HG03354 (cell line): Measurements from ENCODE around the gene AREL1.

Source experiments
- ATAC-seq: cut with Tn5 transposase; IDR thresholded peaks from one replicate; pipeline ENCODE4 v1.9.1; 2021; ENCODE audit warnings: mild to moderate bottlenecking; ENCODE audit not compliant: unreplicated experiment, poor library complexity, severe bottlenecking

AREL1 gene

DNA sequence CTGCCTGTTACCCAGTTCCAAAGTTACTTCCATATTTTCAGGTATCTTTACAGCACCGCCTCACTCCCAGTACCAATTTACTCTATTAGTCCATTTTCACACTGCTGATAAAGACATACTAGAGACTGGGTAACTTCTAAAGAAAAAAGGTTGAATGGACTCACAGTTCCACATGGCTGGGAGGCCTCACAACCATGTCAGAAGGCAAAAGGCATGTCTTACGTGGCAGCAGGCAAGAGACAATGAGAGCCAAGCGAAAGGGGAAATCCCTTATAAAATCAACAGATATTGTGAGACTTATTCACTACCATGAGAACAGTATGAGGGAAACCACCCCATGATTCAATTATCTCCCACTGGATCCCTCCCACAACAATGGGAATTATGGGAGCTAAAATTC lies 9.8 kb downstream of the AREL1 start:
- no peak for ATAC-seq

- ATAC-seq: no peak
These were observed 10.6 kb downstream of the AREL1 start for GRCh38 chr14:74702293-74702692.

GRCh38 chr14:74698465-74698864 lies 14.4 kb downstream of the AREL1 start:
- ATAC-seq: no peak

GRCh38 chr14:74697976-74698375 lies 14.9 kb downstream of the AREL1 start:
- no peak for ATAC-seq

DNA sequence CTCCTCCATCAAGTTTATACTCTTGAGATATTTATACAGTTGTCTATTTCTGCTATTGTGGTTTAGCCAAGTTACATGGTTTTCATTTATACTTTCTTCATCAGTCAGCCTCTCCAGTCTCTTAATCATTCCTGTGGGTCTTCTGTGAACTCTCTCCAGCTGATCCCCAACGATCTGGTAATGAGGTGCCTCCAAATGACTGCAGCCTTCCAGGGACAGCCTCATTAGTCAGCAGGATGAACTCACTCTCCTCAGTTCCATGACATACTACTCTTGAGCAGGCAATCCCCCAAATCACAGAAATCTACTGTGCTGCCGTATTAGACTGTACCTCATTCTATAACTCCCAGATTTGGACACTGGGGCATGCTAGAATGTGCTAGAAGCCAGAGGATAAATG lies 15.3 kb downstream of the AREL1 start:
- ATAC-seq: no peak

DNA sequence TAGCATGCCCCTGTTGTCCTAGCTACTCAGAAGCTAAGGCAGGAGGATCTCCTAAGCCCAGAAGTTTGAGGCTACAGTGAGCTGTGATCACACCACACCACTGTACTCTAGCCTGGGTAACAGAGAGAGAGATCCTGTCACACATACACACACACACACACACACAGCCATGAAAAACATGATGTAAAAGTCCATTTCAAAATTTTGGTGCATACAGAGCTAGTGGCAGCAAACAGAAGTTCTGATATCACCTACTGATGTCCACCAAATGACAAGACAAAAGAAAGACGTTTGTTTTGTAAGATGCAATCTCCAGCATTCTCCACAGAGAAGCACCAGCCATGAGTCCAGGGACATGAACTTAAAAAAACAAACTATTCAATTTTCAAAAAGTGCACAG lies 15.9 kb downstream of the AREL1 start:
- no peak for ATAC-seq

- ATAC-seq: no peak
These were observed 17.5 kb downstream of the AREL1 start for GRCh38 chr14:74695406-74695805.

DNA sequence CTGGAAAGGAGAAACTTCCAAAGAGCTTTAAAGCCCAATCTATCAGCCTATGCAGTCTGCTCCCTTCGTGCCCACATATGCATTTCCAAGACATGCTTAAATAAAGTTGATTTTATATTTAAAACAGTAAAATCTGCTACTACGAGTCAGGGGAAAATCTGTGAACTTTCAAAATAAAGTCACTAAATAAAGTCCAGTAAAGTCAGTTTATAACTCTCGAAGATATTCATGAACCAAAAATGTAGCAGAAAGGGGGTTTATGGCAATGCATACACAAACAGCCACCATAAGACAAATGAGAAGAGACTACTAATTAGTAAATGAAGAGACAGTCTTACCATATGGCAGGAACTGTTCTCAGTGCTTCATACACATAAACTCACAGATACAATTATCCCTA lies 19.7 kb downstream of the AREL1 start:
- no peak for ATAC-seq

DNA sequence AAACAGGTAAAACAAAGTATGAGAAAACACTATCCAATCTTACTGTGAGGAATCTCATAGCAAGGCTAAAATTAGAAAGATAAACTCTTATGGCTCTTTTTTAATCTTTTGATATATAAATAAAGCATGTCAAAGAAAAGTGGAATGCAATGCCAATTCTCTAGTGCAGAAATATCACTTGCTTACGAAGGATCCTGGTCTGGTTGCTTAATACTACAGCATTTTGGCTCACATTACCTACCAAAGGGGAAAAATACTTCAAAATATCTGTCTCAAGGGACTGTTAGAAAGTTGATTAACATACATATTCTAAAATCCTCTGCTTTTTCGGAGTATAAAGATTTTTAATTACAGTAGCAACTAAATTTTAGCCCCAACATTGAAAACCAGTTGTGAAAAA lies 21.4 kb downstream of the AREL1 start:
- ATAC-seq: no peak

GRCh38 chr14:74685921-74686678 lies 26.8 kb downstream of the AREL1 start:
- no peak for ATAC-seq

- no peak for ATAC-seq
These were observed 27.8 kb downstream of the AREL1 start for GRCh38 chr14:74685056-74685455.

GRCh38 chr14:74684434-74684833 lies 28.4 kb downstream of the AREL1 start:
- ATAC-seq: peak; percentile 68

GRCh38 chr14:74683406-74683805 lies 29.5 kb downstream of the AREL1 start:
- ATAC-seq: no peak

DNA sequence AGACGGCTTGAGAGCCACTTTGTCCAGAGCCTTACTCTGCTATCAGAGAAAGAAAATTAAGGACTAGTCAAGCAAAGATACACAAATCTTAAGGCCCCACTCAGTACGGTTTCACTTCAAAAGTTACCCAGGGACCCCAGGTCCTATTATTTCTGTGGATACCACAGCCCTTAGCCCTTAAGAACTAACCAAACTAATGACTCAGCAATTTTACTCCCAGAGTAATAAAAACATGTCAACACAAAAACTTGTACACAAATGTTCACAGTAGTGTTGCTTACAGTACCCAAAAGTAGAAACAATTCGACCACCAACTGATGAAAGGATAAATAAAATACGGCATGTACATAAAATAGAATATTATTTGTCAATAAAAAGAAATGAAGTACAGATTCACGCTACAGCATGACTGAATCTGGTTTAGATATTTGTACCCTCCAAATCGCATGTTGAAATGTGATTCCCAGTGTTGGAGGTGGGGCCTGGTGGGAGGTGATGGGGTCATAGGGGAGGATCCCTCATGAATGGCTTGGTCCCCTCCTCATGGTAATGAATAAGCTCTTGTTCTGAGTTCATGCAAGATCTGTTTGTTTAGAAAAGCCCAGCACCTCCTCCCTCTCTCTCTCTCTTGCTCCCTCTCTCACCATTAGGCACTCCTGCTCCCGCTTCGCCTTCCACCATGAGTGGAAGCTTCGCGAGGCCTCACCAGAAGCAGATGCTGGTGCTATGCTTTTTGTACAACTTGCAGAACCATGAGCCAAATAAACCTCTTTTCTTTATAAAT lies 30.5 kb downstream of the AREL1 start:
- ATAC-seq: no peak

GRCh38 chr14:74675219-74675618 lies 37.7 kb downstream of the AREL1 start:
- no peak for ATAC-seq

- no peak for ATAC-seq
These were observed 39.1 kb downstream of the AREL1 start for GRCh38 chr14:74673768-74674167.

DNA sequence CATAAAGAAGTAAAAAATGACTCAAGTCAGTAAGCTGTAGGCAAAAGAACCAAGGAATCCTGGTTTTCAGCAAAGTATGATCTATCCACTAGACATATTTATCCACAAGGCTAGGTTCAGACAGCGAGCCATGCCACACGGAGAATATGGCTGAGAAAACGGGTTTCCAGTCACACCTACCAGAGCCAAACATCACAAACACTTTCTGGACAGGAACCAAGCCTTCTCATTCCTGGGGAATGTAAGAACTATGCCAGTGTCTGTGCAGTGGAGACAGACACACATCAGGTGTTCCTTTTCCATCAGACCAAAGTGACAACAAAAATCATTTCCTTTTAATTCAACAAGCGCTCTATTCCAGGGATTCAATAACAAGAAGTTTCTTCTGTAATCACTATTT lies 41.1 kb downstream of the AREL1 start:
- ATAC-seq: no peak

GRCh38 chr14:74670726-74671411 lies 42.0 kb downstream of the AREL1 start:
- ATAC-seq: no peak

DNA sequence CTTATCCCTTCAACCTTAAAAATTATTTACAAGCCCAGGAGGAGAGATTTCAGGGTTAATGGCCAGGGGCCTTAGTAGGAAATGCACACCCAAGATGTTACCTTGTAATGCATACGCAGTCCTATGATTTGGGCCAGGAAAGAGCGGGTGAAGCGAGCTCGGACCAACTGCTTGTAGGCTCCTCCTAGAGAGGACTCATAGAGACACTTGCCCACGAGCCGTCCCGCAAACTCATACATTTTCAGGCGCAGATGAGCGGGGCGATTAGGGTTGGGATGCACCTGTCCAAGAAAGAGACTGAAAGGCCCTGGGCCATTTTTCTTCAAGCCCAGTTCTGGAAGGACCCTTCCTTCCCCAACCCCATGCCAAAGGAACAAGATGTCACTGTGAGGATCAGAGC lies 43.0 kb downstream of the AREL1 start:
- no peak for ATAC-seq

DNA sequence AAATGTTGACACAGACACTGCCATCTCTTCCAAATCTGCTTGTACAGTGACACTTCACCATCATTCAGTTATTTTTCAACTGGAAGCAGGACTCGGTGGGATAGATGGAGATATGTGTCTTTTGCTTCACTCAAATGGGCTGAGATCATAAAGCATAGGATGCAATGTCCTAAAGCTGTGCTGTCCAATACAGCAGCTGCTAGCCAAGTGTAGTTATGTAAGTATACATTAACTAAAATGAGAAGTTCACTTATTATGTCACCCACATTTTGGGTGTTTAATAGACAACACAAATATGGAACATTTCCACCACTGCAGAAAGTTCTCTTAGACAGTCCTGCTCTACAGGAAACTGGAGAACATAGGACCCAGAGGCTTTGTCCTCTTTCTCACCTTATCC lies 43.6 kb downstream of the AREL1 start:
- no peak for ATAC-seq

GRCh38 chr14:74667758-74668157 lies 45.1 kb downstream of the AREL1 start:
- no peak for ATAC-seq
